Fibroblast of villous mesenchyme (primary cell): ENCODE results near the gene WDFY3. TPM values are rescaled to one million over a fixed set of nuclear protein-coding genes. Genes with fewer than 3 reads are reported as not detected.
"Not testable (repeated sequence)": the region's sequence is repeated elsewhere in the genome, so short reads cannot be mapped to it uniquely, and the experiment has no call there.

Experiments
- DNase-seq: peaks from one replicate; pipeline ENCODE4 v3.0.0-alpha.2; 2010; ENCODE audit warnings: low read depth
- H3K4me3 ChIP-seq: 2 replicates; pipeline ENCODE4 v1.5.1; 2011; ENCODE audit warnings: low read depth, mild to moderate bottlenecking, low read length
- CTCF ChIP-seq: IDR thresholded peaks from 2 replicates; pipeline ENCODE4 v1.5.1; 2012; ENCODE audit warnings: low read depth, mild to moderate bottlenecking, low read length; ENCODE audit not compliant: insufficient read depth
- total RNA-seq: library from RNA; depleted of rRNA; stranded (reverse); fragments of >200 nt; gene quantifications from 2 replicates; pipeline ENCODE4 v1.2.3, GENCODE V29; 2012

WDFY3 gene
- total RNA-seq, 1 donor = 98.0 TPM

GRCh38 chr4:84690481-84690880, 276.0 kb downstream of the WDFY3 start:
- no peak for TF ChIP-seq CTCF
- no peak overlapping the region for H3K4me3 ChIP-seq
- DNase-seq = no peak

GRCh38 chr4:84689197-84689596, 277.3 kb downstream of the WDFY3 start:
- TF ChIP-seq CTCF = no peak
- H3K4me3 ChIP-seq = no peak overlapping the region
- no peak for DNase-seq

- no peak for DNase-seq
- TF ChIP-seq CTCF = no peak
- no peak overlapping the region for H3K4me3 ChIP-seq
These were observed 277.9 kb downstream of the WDFY3 start for GRCh38 chr4:84688605-84689004.

- TF ChIP-seq CTCF = no peak
- no peak for DNase-seq
- no peak overlapping the region for H3K4me3 ChIP-seq
These were observed 281.4 kb downstream of the WDFY3 start for GRCh38 chr4:84685105-84685504.

GRCh38 chr4:84684361-84684760, 282.1 kb downstream of the WDFY3 start:
- TF ChIP-seq CTCF = no peak
- no peak overlapping the region for H3K4me3 ChIP-seq
- no peak for DNase-seq

GRCh38 chr4:84683064-84683850, 283.2 kb downstream of the WDFY3 start:
- no peak for DNase-seq
- TF ChIP-seq CTCF = no peak
- no peak overlapping the region for H3K4me3 ChIP-seq

GRCh38 chr4:84682661-84683060, 283.8 kb downstream of the WDFY3 start:
- H3K4me3 ChIP-seq, DNase-seq: not testable (repeated sequence)
